Stimulated activated CD8-positive, alpha-beta memory T cell treated with anti-CD3 and anti-CD28 coated beads, Interleukin-2, amount 100 ng/mL, for 1 hour (primary cell): ENCODE results near the gene CYP4F11.
"Not testable (repeated sequence)": the region's sequence is repeated elsewhere in the genome, so short reads cannot be mapped to it uniquely, and the experiment has no call there.

Source experiments
- DNase-seq, 2 donors: peaks; one replicate each; pipeline ENCODE4 v3.0.0-alpha.2; 2020; ENCODE audit warnings: low read depth in 2 of 2

Gene CYP4F11

GRCh38 chr19:15883329-15883728 lies 51.0 kb downstream of the CYP4F11 start:
- DNase-seq = not testable (repeated sequence)

GRCh38 chr19:15874821-15875474 lies 59.4 kb downstream of the CYP4F11 start:
- DNase-seq = no peak

DNA sequence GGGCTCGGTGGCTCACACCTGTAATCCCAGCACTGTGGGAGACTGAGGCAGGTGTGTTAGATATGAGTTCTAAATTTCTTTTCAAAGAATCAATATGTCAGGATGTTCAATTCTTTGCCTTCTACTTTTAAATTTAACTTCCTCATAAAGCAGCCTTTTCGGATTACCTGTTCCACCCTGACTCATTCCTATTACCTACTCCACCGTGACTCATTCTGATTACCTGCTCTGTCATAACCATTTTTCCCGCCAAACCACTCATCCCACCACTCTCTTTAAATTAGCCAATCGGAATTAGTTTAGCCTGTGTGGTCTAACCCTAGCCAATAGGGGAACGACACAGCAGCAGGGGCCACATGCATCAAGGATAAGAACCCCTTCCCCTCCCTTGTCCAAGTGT lies 60.6 kb downstream of the CYP4F11 start:
- not testable (repeated sequence) for DNase-seq

DNA sequence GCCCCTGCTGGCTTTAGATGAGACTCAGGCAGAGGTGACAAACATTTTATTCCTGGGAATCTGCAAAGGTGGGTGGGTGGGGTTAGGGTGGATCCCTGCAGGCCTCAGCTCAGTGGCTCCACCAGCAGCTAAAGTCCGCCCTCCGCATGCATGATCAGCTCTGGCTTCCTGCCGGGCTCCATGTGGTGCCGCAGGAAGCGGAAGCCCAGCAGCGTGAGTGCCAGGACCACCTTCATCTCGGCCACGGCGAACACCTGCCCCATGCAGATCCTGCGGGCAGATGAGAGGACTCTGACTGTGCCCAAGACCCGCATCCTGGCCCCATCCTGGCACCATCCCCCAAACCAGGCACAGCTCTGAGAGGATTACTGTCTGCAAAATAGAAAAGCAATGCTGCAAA lies 62.8 kb downstream of the CYP4F11 start:
- no peak for DNase-seq

GRCh38 chr19:15869873-15870272 lies 64.5 kb downstream of the CYP4F11 start:
- DNase-seq = no peak

DNA sequence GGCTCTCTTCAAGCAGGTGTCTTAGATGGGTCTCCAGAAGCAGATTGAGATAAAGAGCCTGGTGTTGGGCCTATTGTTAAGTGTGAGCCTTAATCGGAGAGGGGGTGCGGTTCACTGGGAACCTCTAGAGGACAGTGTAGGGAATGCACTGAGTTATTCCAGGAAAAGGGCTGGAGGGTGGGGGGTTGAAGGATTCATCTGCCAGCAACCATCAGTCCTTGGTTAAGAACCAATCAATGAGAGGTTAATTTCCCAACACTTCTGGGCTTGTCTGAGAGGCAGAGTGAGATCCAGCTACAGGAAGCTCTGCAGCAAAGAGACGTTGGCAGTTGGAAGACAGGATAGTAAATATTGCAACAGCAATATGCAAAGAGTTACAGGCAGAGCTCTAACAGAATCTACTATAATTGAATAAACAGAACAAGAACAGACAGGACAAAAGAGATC lies 65.2 kb downstream of the CYP4F11 start:
- peak in 1 of 2 donors; percentile 21 for DNase-seq

- no peak for DNase-seq
These were observed 67.7 kb downstream of the CYP4F11 start for GRCh38 chr19:15866636-15867035.

DNA sequence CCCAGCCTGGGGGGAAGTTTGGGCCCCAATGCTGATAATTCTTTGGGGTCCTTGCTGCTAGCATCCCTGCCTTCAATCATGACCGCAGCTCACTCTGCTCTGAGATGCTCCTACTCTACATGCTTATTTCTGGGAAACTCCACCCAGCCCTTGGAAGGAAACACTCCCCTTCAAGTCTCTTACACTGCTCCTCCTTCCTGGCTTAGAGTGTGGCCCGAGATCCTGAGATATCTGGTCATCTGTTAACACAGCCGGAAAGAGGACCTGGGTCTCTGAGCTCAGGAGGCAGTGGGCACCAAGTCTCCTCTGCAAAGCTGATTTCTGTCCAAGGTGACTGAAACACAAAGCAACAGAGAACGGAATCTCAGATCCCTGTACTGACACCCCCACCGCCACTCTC lies 69.5 kb downstream of the CYP4F11 start:
- DNase-seq = no peak

DNA sequence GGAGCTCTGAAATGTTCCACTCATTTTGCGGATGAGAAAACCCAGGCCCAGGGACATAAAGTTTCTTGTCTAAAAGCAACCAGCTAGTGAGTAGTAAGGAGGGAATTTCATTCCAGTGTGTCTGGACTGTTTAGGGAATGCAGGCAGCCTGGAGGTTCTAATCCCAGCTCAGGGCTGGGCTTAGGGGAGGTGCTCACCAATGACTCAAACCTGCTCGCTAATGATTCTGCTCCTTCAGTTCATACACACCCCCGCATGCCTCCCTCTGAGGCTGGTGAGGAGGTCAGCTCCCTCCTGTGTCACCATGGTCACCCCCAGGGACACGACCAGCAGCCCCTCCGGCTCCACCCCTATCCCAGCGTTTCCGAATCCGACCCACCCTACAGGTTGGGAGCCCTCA lies 71.1 kb downstream of the CYP4F11 start:
- no peak for DNase-seq

DNA sequence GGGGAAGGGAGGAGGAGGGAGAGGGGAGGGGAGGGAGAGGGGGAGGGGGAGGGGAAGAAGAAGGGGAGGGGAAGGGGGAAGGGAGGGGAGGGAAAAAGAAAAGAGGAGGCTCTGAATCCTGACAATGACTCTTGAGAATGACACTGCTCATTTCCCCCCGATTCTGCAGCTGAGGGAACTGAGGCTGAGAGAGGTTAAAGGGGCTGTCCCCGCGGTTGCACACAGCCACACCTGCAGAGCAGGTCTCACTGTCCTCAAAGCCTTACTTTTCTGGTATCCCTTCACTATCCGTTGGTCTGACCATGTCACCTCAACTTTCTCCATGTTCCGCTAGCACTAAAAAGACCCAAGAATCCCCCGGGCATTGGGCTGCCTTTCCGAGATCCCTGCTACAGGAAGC lies 71.9 kb downstream of the CYP4F11 start:
- DNase-seq = no peak
